ENCODE data around the gene RBM28.

RBM28 gene

DNA sequence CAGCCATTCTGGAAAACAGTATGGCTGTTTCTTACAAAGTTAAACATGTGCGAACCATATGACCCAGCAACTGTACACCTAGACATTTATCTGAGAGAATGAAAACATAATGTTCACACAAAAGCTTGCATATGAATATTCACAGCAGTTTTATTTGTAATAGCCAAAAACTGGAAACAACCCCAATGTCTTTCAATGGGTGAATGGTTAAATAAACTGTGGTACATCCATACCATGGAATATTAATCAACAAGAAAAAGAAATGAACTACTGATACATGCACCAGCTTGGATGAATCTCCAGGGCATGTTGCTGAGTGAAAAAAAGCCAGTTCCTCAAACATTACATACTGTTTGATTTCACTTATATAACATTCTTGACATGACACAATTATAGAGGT lies 65.3 kb downstream of the RBM28 start:
- no peak for DNase-seq

DNA sequence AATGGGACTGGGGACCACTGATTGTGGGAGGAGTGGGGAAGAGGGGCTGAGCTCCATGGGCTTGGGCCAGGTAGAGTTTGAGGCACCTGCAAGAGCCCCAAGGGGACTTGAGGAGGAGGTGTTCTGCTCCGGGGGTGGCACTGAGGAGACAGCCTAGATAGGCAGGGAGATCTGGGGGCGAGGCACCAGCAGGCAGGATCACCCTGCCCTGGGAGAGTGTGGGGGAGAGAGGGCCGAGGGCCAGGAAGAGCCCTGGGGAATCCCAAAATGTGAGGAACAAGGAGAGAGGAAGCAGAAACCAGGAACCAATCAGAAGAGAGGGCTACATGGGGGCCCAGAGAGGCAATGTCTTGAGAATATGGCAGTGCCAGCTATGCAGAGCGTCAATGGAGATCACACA lies 68.0 kb downstream of the RBM28 start:
- DNase-seq = no peak

DNA sequence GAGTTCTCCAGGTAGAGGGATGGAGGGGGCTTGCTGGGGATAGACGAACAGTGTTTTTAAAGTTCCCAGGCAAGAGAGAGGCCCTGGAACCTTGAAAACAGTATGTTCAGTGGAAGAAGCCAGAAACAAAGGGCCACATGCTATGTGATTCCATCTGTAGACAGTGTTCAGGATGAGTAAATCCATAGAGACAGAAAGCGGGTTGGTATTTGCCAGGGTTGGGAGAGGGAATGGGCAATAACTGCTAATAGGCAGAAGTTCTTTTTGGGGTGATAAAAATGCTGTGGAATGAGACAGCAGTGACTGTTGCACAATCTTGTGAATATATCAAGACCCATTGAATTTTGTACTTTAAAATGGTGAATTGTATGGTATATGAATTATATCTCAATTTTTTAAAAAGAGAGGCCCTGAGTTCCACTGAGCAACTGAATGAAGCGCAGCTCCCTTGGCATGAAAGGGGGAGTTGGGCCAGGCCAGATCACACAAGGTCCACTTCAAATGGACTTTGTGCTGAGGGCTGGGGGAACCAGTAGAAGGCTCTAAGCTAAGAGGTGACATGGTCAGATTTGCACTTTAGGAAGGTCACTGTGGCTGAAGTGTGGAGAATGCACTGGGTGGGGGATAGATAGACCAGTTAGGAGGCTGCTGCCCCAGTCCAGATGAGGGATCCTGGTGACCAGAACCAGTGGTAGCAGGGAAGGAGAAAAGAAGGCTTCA lies 68.7 kb downstream of the RBM28 start:
- DNase-seq = no peak

DNA sequence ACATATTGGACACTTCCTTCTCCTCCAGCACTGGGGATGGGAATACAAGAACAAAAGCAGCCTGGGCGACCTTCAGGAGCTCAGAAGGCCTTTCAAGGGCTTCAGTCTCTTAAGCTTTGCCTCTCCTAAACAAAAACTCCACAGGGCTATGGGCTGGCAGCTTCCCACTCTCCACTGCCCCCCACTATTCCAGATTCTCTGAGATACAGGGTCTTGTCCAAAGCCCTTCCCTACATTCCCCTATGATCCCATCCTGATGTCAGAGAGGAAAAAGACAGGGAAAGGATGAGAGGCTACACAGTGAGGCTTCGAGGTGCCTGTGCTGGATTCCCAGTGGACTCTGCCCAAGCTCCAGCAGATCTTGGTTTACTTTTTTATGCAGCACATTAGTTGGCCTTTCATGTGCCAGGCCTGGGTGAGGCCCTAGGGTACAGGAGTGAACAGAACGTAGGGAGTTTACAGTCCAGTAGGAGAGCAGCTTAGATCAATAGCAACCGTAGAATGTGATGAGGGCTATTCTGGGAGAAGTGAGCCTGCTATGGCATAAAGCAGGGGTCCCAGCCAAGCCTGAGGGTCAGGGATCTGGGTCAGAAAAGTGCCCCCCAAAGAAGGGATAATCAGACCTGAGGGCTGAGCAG lies 69.3 kb downstream of the RBM28 start:
- DNase-seq = no peak

DNA sequence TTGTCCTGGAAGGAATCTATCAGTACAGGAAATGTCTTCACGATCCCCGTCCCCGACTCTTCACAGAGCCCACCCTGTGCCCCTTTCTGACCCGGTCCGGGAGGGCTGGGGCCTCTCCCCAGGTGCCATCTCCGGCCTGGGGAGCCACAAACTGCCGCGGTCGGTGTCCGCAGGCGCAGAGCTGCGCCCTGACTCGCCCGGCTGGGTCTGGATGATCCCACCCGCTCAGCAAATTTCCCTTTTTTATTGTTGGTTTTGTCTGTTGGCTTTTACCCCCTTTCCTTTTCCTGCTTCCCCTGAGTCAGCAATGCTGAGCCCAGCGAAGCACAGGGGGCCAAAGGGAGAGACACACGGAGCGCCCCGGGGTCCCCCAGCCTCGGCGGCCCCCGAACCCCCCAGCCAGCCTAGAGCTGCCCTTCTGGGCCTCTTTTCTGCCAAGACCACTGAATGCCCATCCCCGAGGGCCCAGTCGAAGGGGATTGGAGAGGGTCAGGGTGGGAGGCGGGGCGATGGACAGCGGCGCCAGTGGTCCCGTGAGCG lies 71.7 kb downstream of the RBM28 start:
- no peak for DNase-seq

DNA sequence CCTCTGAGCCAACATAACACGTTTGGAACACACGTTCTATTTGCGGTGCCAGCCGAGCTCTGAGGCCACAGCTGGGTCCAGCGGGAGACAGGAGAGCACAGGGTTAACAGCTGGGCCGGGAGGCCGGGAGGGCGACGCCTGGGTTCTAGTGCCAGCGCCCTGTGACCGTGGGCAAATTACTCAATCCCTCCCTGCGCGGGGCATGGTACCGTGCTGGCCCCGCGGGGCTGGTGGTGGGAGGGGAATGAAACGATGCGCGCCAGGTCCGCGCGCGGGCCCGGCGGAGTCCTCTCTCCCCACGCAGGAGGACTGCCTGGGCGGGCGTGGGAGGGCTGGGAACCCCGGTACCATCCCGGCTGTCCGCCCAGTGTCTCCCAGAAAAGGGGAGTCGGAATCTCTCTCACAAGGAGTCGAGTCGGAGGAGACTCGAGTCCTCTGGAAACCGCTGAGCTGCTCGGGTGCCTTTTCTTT lies 72.2 kb downstream of the RBM28 start:
- DNase-seq = no peak

DNA sequence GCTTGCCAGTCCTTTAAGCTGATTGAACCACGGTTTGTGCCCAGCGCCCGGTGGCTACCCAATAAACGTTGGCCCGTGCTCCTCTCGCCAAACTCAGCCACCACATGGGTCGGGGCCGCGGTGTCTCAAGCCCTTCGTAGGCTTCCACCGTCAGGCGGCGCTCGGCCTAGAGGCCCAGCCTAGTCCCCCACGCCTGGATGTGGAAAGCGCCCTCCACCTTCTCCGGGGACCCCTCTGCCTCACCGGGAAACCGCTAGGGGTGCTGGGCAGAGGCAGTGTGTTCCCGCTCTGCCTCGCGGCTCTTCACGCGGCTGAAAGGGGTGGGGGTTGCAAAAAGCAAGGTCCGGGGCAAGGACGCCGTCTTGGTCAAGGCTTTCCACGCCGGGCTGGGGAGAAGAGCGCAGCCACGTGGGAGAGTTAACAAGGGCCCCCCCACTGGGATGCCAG lies 72.9 kb downstream of the RBM28 start:
- DNase-seq = no peak

DNA sequence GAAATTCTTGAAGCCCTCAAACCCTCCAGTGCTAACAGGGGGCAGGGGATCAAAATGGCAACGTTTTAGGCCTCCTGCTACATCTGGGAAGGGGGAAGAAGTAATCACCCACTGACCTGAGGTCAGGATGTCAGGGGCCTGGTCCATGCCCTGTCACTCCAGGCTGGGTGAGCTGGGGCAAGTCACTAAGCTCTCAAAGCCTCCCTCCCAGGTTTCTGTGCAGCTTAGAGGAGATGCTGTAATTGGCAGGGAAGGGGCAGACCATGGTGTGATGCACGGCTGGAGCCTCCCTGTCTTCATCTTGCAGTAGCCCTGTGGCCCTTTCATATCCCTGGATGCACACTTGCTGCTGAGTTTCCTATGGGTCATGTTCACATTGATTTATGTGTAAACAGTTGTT lies 75.5 kb downstream of the RBM28 start:
- DNase-seq = no peak

DNA sequence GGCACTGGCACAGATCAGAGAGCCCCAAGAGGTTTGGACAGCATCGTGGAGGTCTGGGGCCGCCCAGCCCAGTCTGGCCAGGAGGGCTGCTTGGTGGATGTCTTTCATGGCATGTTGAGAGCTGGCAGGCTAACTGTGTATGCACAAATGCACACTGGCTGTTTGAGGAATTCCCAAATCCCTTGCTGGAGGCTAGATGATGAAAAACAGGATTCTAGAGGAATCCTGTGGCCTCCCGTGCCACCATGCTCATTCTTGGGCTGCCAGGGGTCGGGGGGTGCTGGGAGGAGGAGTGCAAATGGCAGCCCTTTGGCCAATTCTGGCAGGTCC lies 76.1 kb downstream of the RBM28 start:
- DNase-seq = no peak

DNA sequence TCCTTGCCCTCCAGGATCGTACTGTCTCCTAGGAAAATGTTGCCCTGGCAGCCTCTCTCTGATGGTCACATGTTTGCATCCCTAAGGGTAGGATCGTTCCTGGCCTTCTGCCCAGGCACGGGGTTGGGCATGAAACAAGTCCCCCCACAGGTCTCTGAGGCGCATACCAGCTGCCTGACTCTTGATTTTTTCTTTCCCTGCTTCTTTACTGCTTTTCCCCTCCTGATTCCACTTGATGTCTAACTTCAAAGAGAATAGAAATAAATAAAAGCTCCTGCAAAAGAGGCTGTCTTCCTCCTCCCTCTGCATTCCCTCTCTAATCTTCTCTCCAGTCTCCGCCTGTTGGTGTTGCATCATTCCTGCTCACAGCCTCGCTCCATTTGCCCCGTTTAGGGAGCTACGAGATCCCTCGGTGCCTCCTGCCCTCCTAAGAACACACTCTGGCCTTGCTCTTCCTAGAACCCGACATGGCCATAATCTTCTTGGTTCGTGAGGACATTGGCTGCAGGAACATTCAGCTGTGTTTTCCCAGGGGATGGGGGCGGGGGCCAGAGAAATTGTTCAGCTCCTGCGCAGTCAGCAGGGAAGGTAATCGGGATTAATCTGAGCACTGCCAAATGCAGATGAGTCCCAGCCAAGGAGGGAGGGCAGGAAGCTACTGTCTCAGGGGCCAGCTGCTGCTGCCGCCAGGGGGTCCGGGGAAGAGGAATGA lies 76.7 kb downstream of the RBM28 start:
- no peak for DNase-seq

DNA sequence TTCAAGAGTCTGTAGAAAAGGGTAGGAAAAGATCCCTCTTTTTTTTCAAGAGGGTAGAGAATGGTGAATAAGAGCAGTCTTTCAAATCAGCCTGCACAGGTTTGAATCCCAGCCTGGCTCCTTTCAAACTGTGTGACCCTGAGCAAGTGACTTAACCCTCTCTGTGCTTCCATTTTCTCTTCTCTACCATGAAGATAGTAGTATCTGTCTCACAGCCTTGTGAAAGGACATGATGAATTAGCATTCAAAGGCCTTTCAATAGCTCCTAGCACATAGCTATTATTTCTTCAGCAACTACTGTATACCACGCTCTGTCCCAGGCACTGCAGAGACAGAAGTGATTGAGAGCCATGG lies 77.2 kb downstream of the RBM28 start:
- DNase-seq = no peak

DNA sequence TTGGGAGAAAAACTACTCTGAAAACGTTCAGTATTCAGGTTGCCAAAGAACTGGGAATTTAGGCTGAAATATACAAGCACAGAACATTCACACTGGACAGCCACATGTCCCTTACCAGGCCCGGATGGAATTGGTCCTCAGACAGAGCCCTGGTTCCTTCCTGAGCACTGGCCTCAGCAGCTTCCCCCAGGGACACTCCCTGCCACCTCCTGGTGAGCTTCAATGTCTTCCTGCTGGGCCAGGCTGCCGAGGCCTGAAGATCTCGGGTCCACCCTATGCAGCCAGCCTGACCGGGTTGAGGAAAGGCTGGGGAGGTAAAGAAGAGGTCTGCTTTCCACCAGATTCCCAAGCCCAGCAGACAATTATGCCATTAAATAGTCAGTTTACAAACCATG lies 77.8 kb downstream of the RBM28 start:
- DNase-seq = no peak

DNA sequence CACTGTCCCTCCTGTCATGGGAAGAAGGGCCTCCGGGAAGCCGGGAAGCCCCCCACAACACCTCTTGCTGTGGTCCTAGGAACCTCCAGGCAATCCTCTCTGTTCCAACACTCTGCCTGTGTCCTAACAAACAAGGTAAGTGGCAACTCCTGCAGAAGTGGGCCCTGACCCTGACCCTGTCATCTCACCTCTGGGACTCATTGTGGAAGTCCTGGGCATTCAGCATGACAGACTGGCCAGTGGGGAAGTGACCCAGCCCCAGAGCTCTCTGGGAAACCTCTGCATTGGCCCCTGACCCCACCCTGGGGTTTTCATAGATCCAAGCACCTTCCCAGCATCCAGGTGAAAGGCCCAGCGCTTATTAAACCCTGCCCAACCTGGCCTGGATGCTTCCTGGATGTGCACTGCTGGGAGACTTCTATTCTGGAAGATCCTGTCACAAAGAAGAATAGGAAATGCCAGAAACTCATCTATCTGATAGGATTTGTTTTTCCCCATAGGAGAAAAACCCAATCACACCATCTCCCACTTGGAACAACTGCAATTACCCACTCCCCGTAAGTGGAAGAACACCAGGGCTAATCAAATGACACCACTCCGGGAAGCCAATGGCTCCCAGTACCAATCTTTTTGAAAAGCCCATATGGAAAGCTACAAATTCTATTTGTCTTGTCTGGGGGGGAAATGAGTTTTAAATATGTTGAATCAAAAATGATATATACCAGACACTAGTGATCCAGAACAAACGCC lies 78.4 kb downstream of the RBM28 start:
- no peak for DNase-seq

DNA sequence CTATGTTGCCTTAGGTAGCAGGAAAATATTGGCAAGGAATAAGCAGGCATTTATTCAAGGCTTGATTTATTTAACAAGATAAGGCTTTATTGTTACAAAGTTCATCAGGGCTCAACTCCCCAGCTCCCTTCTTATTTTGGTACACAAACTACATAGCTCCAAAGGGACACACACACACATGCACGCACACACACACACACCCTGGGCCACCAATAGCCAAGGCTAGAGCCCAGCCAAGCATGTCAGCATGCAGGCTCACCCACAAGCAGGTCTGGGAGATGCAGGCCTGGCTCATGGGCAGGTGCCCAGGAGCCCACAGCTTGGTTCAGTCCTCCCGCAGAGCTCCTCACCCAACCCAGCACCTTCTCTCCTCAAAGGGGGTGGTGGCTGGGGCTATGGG lies 79.2 kb downstream of the RBM28 start:
- no peak for DNase-seq

DNA sequence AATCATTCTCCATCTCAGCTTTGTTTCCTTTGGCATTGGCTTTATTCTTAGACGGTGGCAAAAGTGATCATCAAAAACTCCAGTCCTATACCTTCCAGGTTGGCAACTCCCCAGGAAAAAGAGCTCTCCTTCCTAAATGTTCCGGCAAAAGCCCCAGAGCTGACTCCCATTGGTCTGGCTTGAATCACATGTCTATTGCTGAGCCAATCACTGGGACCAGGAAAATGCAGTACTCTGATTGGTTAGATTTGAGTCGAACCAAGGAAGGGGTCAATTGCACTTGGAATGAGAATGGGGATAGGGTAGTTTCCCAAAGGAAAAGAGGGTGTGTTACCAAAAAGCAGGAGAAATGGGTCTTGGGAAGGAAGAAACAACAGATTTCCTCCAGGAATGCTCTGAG lies 80.3 kb downstream of the RBM28 start:
- no peak for DNase-seq

DNA sequence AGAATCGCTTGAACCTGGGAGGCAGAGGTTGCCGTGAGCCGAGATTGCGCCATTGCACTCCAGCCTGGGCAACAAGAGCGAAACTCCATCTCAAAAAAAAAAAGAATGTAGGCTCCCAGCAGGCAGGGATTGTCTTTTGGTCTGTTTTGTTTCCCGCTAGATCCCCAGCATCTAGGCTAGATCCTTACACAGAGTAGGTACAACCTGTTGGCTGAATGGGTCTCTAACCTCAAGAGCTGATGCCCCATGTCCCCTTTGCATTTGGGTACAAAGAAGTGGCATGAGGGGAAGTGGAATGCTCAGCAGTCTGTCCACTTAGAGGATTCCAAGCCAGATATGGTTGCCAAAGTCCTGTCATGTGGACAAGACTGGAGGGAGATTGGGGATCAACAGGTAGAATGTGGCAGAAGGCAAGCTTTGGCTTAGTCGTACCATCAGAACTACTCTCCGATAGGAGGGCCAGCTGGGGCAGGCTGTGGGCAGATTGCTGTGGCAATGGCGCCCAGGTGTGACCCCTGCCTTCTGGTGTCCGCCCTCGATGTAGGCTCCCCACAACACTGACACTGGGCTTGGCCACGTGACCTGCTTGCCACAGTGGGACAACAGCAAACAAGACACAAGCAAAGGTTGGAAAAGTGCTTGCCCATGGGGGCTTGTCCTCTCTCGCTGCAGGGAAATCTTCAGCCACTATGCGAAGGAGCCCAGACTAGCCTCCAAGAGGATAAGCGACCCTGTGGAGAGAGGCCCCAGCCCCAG lies 81.3 kb downstream of the RBM28 start:
- DNase-seq = no peak

DNA sequence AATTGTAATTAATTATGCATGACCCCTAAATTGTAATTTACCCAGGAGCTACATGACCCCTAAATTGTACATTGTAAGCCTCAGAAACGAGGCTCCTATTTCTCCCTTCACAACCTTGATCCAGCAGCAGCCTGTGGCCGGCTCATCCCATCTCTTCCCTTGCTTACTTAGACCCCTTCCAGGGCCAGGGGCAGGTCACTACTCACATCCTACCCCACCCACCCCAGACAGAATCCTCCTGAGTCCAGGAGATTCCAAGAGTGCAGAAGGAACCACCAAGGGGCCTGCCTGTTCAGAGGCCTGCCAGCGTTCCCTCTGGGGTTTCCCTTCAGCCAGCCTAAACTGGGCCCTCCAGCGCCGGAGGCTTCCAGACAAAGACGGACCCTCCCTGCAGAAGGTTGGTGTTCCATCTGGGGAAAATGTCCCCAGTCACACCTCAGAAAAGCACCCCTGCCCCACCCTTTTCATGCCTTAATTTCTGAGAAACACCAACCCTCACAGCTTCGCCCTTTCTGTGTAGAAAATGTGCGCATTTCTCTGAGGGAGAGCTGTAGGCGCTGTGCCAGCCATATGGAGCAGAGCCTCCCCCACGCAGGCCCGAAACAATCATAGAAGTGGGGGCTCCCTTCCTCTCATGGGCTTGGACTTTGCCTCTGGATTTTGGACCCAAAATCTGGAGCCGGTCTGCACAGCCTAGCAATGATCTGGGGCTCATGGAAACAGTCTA lies 83.5 kb downstream of the RBM28 start:
- DNase-seq = no peak

DNA sequence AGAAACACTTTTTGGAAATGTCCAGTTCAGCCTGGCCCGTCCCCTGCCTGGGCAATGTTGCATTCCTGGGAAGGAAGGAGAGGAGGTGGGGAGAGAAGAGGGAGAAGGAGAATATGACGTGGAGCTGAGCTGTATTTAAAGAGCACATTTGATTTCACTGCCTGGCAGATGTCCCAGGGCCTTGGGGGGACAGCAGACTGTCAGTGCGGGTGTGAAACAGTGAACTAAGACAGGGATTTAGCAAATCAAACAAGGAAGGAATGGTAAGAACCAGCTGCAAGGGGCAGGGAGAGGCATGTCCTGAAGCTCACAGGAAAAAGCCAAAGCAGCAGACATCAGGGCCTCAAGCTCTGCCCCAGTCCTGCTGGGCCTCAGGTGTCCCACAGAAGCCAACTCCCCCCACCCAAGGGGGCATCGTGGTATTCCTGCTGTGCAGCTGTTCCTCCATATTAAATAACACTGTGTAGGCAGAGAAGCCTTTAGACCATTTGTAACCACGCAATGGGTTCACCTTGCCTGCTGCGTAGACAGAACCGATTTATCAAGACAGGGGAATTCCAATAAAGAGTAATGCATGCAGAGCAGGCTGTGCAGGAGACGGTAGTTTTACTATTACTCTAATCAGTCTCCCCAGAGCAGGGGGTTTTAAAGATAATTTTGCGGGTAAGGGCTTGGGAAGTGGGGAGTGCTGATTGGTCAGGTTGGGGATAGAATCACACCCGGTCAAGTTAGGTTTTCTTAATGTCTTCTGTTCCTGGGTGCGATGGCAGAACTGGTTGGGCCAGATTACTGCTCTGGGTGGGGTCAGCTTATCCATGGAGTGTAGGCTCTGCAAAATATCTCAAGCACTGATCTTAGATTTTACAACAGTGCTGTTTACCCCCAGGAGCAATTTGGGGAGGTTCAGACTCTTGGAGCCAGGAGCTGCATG lies 84.3 kb downstream of the RBM28 start:
- DNase-seq = no peak

DNA sequence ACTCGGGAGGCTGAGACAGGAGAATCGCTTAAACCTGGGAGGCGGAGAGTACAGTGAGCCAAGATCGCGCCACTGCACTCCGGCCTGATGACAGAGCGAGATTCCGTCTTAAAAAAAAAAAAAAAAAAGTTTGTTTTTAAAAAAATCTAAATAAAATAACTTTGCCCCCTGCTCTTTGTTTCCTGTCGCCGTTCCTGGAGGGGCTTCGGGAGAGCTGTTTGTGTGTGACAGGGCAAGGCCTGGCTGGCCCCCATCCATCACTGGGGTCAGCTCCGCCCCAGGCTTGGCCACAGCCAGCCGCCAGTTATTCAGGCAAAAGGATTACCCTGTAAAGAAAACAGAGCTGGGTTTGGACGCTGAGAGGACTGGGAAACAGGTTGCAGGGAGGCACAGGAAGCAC lies 86.2 kb downstream of the RBM28 start:
- no peak for DNase-seq

DNA sequence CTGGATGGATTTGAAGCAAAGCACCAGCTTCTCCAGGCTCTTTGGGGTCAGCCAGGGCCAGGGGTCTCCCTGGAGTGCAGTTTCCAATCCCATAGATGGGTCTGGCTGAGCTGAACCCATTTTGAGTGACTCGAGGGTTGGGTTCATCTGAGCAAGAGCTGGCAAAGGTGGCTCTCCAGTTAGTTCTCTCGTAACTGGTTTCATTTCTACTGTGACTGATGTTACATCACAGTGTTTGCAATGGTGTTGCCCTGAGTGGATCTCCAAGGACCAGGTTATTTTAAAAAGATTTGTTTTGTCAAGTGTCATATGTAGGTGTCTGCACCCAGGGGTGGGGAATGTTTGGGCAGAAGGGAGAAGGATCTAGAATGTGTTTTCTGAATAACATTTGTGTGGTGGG lies 88.4 kb downstream of the RBM28 start:
- no peak for DNase-seq

DNA sequence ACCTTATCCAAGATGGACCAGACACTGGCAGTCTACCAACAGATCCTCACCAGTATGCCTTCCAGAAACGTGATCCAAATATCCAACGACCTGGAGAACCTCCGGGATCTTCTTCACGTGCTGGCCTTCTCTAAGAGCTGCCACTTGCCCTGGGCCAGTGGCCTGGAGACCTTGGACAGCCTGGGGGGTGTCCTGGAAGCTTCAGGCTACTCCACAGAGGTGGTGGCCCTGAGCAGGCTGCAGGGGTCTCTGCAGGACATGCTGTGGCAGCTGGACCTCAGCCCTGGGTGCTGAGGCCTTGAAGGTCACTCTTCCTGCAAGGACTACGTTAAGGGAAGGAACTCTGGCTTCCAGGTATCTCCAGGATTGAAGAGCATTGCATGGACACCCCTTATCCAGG lies 89.2 kb downstream of the RBM28 start:
- DNase-seq = no peak
